IMR-90 (cell line): Measurements from ENCODE around the gene OTOGL. TPM values are rescaled to one million over a fixed set of nuclear protein-coding genes. Genes with fewer than 3 reads are reported as not detected.

Experiments used
- ATAC-seq: fragments of 200-7000 bp; cut with Tn5 transposase; 2 replicates; pipeline ENCODE4 v1.9.1; 2020; ENCODE audit warnings: low read depth, mild to moderate bottlenecking, moderate library complexity
- BruUV-seq: library from RNA; stranded (reverse); fragments of 400-500 nt; replicated peaks from 2 replicates; lab custom pipeline; 2021; lab: Mats Ljungman, UMichigan
- CTCF ChIA-PET: fragments of 300-600 bp; formaldehyde crosslinking; extraction: SDS; loops from one replicate; lab custom pipeline; 2021; ENCODE audit warnings: antibody characterized with exemption; lab: Yijun Ruan, JAX
- POLR2A ChIA-PET: fragments of 300-600 bp; sonication (Branson Sonifier 250); formaldehyde crosslinking; loops from one replicate; lab custom pipeline; 2022; ENCODE audit warnings: antibody characterized with exemption; ENCODE audit not compliant: unreplicated experiment; lab: Charles Lee
- DNase-seq: peaks from one replicate; pipeline ENCODE4 v3.0.0; 2013
- H2AFZ ChIP-seq: replicated peaks from 2 replicates; pipeline ENCODE3; 2013; ENCODE audit warnings: low read length, mild to moderate bottlenecking; ENCODE audit not compliant: poor library complexity
- H2AK5ac ChIP-seq: 2 replicates; pipeline ENCODE4 v1.6.1; 2013; ENCODE audit warnings: low read depth, low read length, inconsistent platforms
- H2AK9ac ChIP-seq: replicated peaks from 2 replicates; pipeline ENCODE3; 2013; ENCODE audit warnings: mild to moderate bottlenecking, low read depth, low read length, moderate library complexity; ENCODE audit not compliant: poor library complexity
- H2BK120ac ChIP-seq: 2 replicates; pipeline ENCODE4 v1.6.1; 2013; ENCODE audit warnings: low read depth, low read length, inconsistent platforms
- H2BK15ac ChIP-seq: 3 replicates; pipeline ENCODE4 v1.6.1; 2013; ENCODE audit warnings: low read depth, low read length, inconsistent platforms
- H2BK20ac ChIP-seq: 2 replicates; pipeline ENCODE4 v1.6.1; 2013; ENCODE audit warnings: low read depth, mild to moderate bottlenecking, inconsistent platforms, low read length, moderate library complexity
- H2BK5ac ChIP-seq: 2 replicates; pipeline ENCODE4 v1.6.1; 2013; ENCODE audit warnings: mild to moderate bottlenecking, low read depth, low read length, inconsistent platforms; ENCODE audit not compliant: poor library complexity, severe bottlenecking
- H3K14ac ChIP-seq: replicated peaks from 2 replicates; pipeline ENCODE4 v1.6.1; 2013; ENCODE audit warnings: low read depth, low read length, inconsistent platforms
- H3K18ac ChIP-seq: 2 replicates; pipeline ENCODE4 v1.6.1; 2013; ENCODE audit warnings: low read depth, low read length, control low read depth
- H3K23ac ChIP-seq: 2 replicates; pipeline ENCODE4 v1.6.1; 2013; ENCODE audit warnings: low read depth, low read length, inconsistent platforms
- H3K27ac ChIP-seq: 2 replicates; pipeline ENCODE4 v1.5.1; 2013; ENCODE audit warnings: mild to moderate bottlenecking, control low read depth, low read length; ENCODE audit not compliant: insufficient read depth
- H3K27me3 ChIP-seq: 2 replicates; pipeline ENCODE4 v1.6.1; 2013; ENCODE audit warnings: low read length; ENCODE audit not compliant: control insufficient read depth, insufficient read depth
- H3K36me3 ChIP-seq: 2 replicates; pipeline ENCODE4 v1.6.1; 2013; ENCODE audit warnings: low read length, mixed read lengths; ENCODE audit not compliant: control insufficient read depth, insufficient read depth
- H3K4ac ChIP-seq: 2 replicates; pipeline ENCODE4 v1.6.1; 2013; ENCODE audit warnings: low read depth, low read length, inconsistent platforms
- H3K4me1 ChIP-seq: 2 replicates; pipeline ENCODE4 v1.6.1; 2013; ENCODE audit warnings: low read length, mixed read lengths; ENCODE audit not compliant: control insufficient read depth, insufficient read depth
- H3K4me2 ChIP-seq: 2 replicates; pipeline ENCODE4 v1.6.1; 2013; ENCODE audit warnings: low read depth, mild to moderate bottlenecking, control low read depth, low read length, moderate library complexity
- H3K4me3 ChIP-seq: 2 replicates; pipeline ENCODE4 v1.5.1; 2013; ENCODE audit warnings: low read depth, mild to moderate bottlenecking, control low read depth, low read length, moderate library complexity; ENCODE audit not compliant: insufficient read depth
- H3K56ac ChIP-seq: 2 replicates; pipeline ENCODE4 v1.6.1; 2013; ENCODE audit warnings: low read length, inconsistent platforms; ENCODE audit not compliant: insufficient read depth; ENCODE audit errors: extremely low read depth
- H3K79me1 ChIP-seq, 2 experiments: 2 replicates each; pipeline ENCODE4 v1.6.1; 2013; ENCODE audit warnings: low read length in 2 of 2, inconsistent platforms in 1 of 2, low read depth in 1 of 2
- H3K9ac ChIP-seq: 2 replicates; pipeline ENCODE4 v1.6.1; 2013; ENCODE audit warnings: low read depth, low read length, control low read depth
- H3K9me1 ChIP-seq: 2 replicates; pipeline ENCODE4 v1.6.1; 2013; ENCODE audit warnings: low read length, inconsistent platforms; ENCODE audit not compliant: insufficient read depth
- H3K9me3 ChIP-seq: 2 replicates; pipeline ENCODE4 v1.6.1; 2013; ENCODE audit warnings: low read length; ENCODE audit not compliant: control insufficient read depth, insufficient read depth
- H4K20me1 ChIP-seq: 2 replicates; pipeline ENCODE4 v1.6.1; 2013; ENCODE audit warnings: low read length, inconsistent platforms; ENCODE audit not compliant: insufficient read depth
- H4K5ac ChIP-seq: 2 replicates; pipeline ENCODE4 v1.6.1; 2013; ENCODE audit warnings: mild to moderate bottlenecking, low read depth, low read length, control low read depth
- H4K8ac ChIP-seq, 2 experiments: 2 replicates each; pipeline ENCODE4 v1.6.1; 2013; ENCODE audit warnings: low read depth in 2 of 2, low read length in 2 of 2, control low read depth in 1 of 2, inconsistent platforms in 1 of 2
- H4K91ac ChIP-seq: 2 replicates; pipeline ENCODE4 v1.6.1; 2013; ENCODE audit warnings: low read depth, low read length, inconsistent platforms; ENCODE audit not compliant: insufficient read depth
- BHLHE40 ChIP-seq: fragments of 150-350 bp; IDR thresholded peaks from 2 replicates; pipeline ENCODE4 v1.6.1; 2016; ENCODE audit warnings: mild to moderate bottlenecking, low read depth, low read length
- CEBPB ChIP-seq: IDR thresholded peaks from 2 replicates; pipeline ENCODE4 v1.6.1; 2012; ENCODE audit warnings: low read depth, low read length, improper control_type of control experiment
- CHD1 ChIP-seq: IDR thresholded peaks from 2 replicates; pipeline ENCODE4 v1.6.1; 2012; ENCODE audit warnings: low read depth, low read length, improper control_type of control experiment
- CTCF ChIP-seq: conservative IDR thresholded peaks from 2 replicates; pipeline ENCODE4 v1.5.1; 2012; ENCODE audit warnings: mild to moderate bottlenecking, low read depth, low read length, improper control_type of control experiment
- ELK1 ChIP-seq: fragments of 150-350 bp; IDR thresholded peaks from 2 replicates; pipeline ENCODE4 v1.6.1; 2016; ENCODE audit warnings: low read depth, mild to moderate bottlenecking, low read length, moderate library complexity, borderline replicate concordance
- FOS ChIP-seq: fragments of 150-350 bp; IDR thresholded peaks from 2 replicates; pipeline ENCODE4 v1.6.1; 2016; ENCODE audit warnings: low read depth, low read length
- MAFK ChIP-seq: IDR thresholded peaks from 2 replicates; pipeline ENCODE4 v1.6.1; 2012; ENCODE audit warnings: low read depth, low read length, improper control_type of control experiment
- MAZ ChIP-seq: IDR thresholded peaks from 2 replicates; pipeline ENCODE4 v1.6.1; 2012; ENCODE audit warnings: low read depth, mild to moderate bottlenecking, low read length, improper control_type of control experiment, moderate library complexity, borderline replicate concordance
- MXI1 ChIP-seq: IDR thresholded peaks from 2 replicates; pipeline ENCODE4 v1.6.1; 2012; ENCODE audit warnings: low read depth, mild to moderate bottlenecking, low read length, moderate library complexity, borderline replicate concordance
- NFE2L2 ChIP-seq: fragments of 150-350 bp; IDR thresholded peaks from 2 replicates; pipeline ENCODE4 v1.6.1; 2016; ENCODE audit warnings: low read depth, mild to moderate bottlenecking, low read length
- POLR2A ChIP-seq: IDR thresholded peaks from 2 replicates; pipeline ENCODE4 v1.6.1; 2012; ENCODE audit warnings: mild to moderate bottlenecking, low read depth, low read length
- RAD21 ChIP-seq: IDR thresholded peaks from 2 replicates; pipeline ENCODE4 v1.6.1; 2012; ENCODE audit warnings: low read length, improper control_type of control experiment
- RCOR1 ChIP-seq: IDR thresholded peaks from 2 replicates; pipeline ENCODE4 v1.6.1; 2012; ENCODE audit warnings: mild to moderate bottlenecking, low read length, improper control_type of control experiment; ENCODE audit not compliant: insufficient replicate concordance
- RFX5 ChIP-seq: IDR thresholded peaks from 2 replicates; pipeline ENCODE4 v1.8.0; 2012; ENCODE audit warnings: low read depth, mild to moderate bottlenecking, low read length, moderate library complexity
- SMC3 ChIP-seq: fragments of 150-350 bp; IDR thresholded peaks from 2 replicates; pipeline ENCODE4 v1.6.1; 2016; ENCODE audit warnings: low read depth, mild to moderate bottlenecking, antibody characterized with exemption, low read length, moderate library complexity
- USF2 ChIP-seq: fragments of 150-350 bp; IDR thresholded peaks from 2 replicates; pipeline ENCODE4 v1.6.1; 2017; ENCODE audit warnings: mild to moderate bottlenecking, antibody characterized with exemption, low read length, low read depth
- dilution Hi-C: fragments of 300-500 bp; cut with HindIII; formaldehyde crosslinking; loops from one replicate; pipeline ENCODE4 v1.14.3; 2018; ENCODE audit warnings: low sequenced_read_pairs; ENCODE audit not compliant: unreplicated experiment
- in situ Hi-C: fragments of 300-500 bp; cut with MboI; formaldehyde crosslinking; loops from 3 replicates; pipeline ENCODE4 v1.14.3; 2019; ENCODE audit warnings: low sequenced_read_pairs, inconsistent platforms, mixed read lengths
- intact Hi-C: fragments of 100-400 bp; cut with micrococcal nuclease; formaldehyde crosslinking; loops from 2 replicates; pipeline ENCODE4 v1.10.0; 2022
- polyA plus RNA-seq, 3 experiments: library from polyadenylated mRNA; depleted of rRNA; stranded (reverse); fragments of >200 nt; gene quantifications; 2 replicates each; pipeline ENCODE4 v1.2.3, GENCODE V29; 2012; ENCODE audit warnings: low replicate concordance in 1 of 3
- total RNA-seq: library from RNA; depleted of rRNA; stranded (reverse); fragments of >200 nt; gene quantifications from 2 replicates; pipeline ENCODE4 v1.2.3, GENCODE V29; 2012

The OTOGL gene
- total and polyA plus RNA-seq, 2 of the 4 experiments (the other 2 are of a cell fraction) = 0.10 to 0.18 TPM

- Histone ChIP-seq H3K14ac (no peak overlapping the region), H3K27me3 (no peaks in the 10 kb centered on the region), H4K91ac (no peak overlapping the region), H2BK20ac (no peak overlapping the region), H3K4ac (no peak overlapping the region), H4K8ac (no peak overlapping the region), H3K9me3 (no peaks in the 10 kb centered on the region), H2BK15ac (no peak overlapping the region), H2BK120ac (no peak overlapping the region), H3K9me1 (no peaks in the 10 kb centered on the region), H2AK9ac (no peak overlapping the region), H3K9ac (no peak overlapping the region), H2AFZ (no peak overlapping the region), H4K20me1 (no peaks in the 10 kb centered on the region), H3K79me1 (no peaks in the 10 kb centered on the region), H3K23ac (no peak overlapping the region), H3K4me3 (no peak overlapping the region), H3K36me3 (no peaks in the 10 kb centered on the region), H2BK5ac (no peak overlapping the region), H3K4me1 (no peaks in the 10 kb centered on the region), H3K56ac (no peak overlapping the region), H3K27ac (no peak overlapping the region), H3K4me2 (no peak overlapping the region), H4K5ac (no peak overlapping the region), H2AK5ac (no peak overlapping the region), H3K18ac (no peak overlapping the region)
- in situ Hi-C loops (no loop called here), dilution Hi-C loops (no loop called here), intact Hi-C loops (no loop called here)
- ChIA-PET POLR2A (no interaction called here), CTCF (no interaction called here)
- ATAC-seq (no peak), DNase-seq (peak; percentile 31)
- no TSS peak for BruUV-seq
- TF ChIP-seq POLR2A (no peak), CEBPB (no peak), CHD1 (no peak), NFE2L2 (no peak), RAD21 (no peak), ELK1 (no peak), BHLHE40 (no peak), RFX5 (no peak), USF2 (no peak), FOS (no peak), MXI1 (no peak), SMC3 (no peak), RCOR1 (no peak), CTCF (no peak), MAZ (no peak), MAFK (no peak)
Observed at GRCh38 chr12:80129895-80130530, 30.7 kb downstream of the OTOGL start.
